ENCODE results near the gene CTSO.

GRCh38 chr4:155908187-155909139 lies 45.2 kb downstream of the CTSO start:
- TF ChIP-seq CTCF (IDR thresholded peaks at IDR 0.05; ENCODE audit: poor library complexity) (no peak), EZH2 (IDR thresholded peaks at IDR 0.05; ENCODE audit: borderline replicate concordance) (no peak)

Data from hepatocyte (in vitro differentiated cells).